NT2/D1 (cell line): ENCODE measurements around the gene IL33.

Experiments
- DNase-seq: peaks from one replicate; pipeline ENCODE4 v3.0.0-alpha.2; 2011; ENCODE audit warnings: low read depth, low spot score
- H3K27me3 ChIP-seq: 2 replicates; pipeline ENCODE4 v1.6.0; 2011; ENCODE audit warnings: mild to moderate bottlenecking; ENCODE audit not compliant: insufficient read length, insufficient read depth
- H3K36me3 ChIP-seq: 2 replicates; pipeline ENCODE4 v1.6.1; 2011; ENCODE audit warnings: mild to moderate bottlenecking, low read length, mixed read lengths; ENCODE audit not compliant: insufficient read depth, insufficient read length
- H3K4me1 ChIP-seq: 2 replicates; pipeline ENCODE4 v1.5.1; 2011; ENCODE audit not compliant: insufficient read depth, insufficient read length
- H3K4me3 ChIP-seq: 2 replicates; pipeline ENCODE4 v1.5.1; 2011; ENCODE audit warnings: low read depth; ENCODE audit not compliant: insufficient read length
- H3K9ac ChIP-seq: 2 replicates; pipeline ENCODE4 v1.6.0; 2011; ENCODE audit warnings: low read depth; ENCODE audit not compliant: insufficient read length
- H3K9me3 ChIP-seq: 2 replicates; pipeline ENCODE4 v1.5.1; 2011; ENCODE audit warnings: mild to moderate bottlenecking, low read length; ENCODE audit not compliant: insufficient read depth
- SUZ12 ChIP-seq: IDR thresholded peaks from 2 replicates; pipeline ENCODE4 v1.6.1; 2011; ENCODE audit not compliant: insufficient read length, insufficient read depth; ENCODE audit errors: extremely low read depth
- YY1 ChIP-seq: IDR thresholded peaks from 2 replicates; pipeline ENCODE4 v1.6.1; 2011; ENCODE audit not compliant: insufficient read length, insufficient read depth
- ZNF274 ChIP-seq: IDR thresholded peaks from 2 replicates; pipeline ENCODE4 v1.6.1; 2011; ENCODE audit warnings: mild to moderate bottlenecking, low read depth, low read length

IL33 gene

DNA sequence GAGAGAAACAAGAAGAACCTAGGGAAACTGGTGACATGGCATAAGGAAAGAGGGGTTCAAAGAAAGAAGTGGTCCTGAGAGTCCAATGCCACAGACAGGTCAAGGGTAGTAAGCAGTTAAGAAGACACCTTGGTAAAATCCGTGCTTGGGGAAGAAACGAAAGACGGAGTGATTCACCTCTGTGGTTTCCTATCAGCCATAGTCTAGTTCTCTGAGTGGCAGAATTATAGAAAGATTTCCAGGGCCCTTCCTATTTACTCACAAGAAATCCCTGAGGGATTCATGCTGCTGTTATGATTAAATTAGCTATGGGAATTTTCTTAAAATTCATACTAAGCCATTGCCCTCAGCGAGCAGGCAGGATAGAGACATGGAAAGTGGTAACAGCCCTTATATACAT lies 31.7 kb downstream of the IL33 start:
- no peak for DNase-seq
- Histone ChIP-seq H3K4me1 (no peaks in the 10 kb centered on the region), H3K27me3 (no peaks in the 10 kb centered on the region), H3K9ac (no peak overlapping the region), H3K9me3 (no peaks in the 10 kb centered on the region), H3K4me3 (no peak overlapping the region), H3K36me3 (no peaks in the 10 kb centered on the region)
- TF ChIP-seq ZNF274 (no peak), YY1 (no peak), SUZ12 (no peak)

DNA sequence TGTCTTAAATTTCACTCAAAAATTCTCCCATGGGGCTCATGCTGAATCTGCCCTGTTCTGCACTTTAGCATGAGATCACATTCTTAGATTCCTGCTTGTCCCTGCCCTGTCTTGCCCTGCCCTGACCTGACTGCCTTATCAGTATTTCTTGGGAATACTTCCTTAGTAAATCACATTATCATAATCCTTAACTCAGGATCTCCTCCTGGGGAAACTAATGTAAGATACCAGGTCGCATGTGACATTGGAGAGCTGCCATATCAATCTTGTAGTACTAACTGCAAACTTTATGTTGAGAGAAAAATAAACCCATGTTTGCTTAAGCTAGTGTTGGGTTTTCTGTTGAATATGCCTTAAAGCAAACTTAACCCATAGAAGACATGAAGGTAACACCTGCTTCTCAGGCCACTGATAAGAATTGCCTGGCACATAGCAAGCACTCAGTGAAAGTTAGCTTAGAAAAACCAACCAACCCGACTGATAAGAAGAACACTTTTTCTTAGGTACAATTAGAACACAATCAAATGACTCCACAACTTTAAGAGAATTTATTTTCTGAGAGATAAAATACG lies 53.3 kb downstream of the IL33 start:
- peaks cover 14% of the 10 kb centered on the region for H3K9me3 ChIP-seq
- H3K4me3 ChIP-seq = no peak overlapping the region
- DNase-seq = no peak
- H3K9ac ChIP-seq = no peak overlapping the region
- no peaks in the 10 kb centered on the region for H3K4me1 ChIP-seq
- no peak for TF ChIP-seq YY1
- TF ChIP-seq SUZ12 = no peak
- H3K27me3 ChIP-seq = no peaks in the 10 kb centered on the region
- H3K36me3 ChIP-seq = no peaks in the 10 kb centered on the region

DNA sequence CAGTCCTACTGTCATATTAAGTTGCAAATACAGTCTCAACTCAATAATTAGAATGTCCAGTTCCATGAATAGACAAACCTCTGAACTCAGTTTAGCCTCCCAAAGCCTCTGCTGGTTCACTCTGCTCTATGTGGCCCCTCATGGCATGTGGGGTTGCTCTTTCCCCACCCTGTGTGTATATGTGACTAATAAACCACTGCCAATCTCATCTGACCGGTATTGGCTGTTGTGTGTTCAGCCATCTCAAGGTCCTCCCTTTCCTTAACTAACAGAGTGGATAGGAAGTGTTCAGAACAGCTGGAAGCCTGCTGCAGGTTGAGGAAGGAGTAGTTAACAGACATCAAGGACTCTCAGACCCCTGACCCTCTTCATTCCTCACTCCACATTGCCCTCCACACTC lies 55.3 kb downstream of the IL33 start:
- no peaks in the 10 kb centered on the region for H3K9me3 ChIP-seq
- TF ChIP-seq SUZ12 = no peak
- TF ChIP-seq ZNF274 = no peak
- TF ChIP-seq YY1 = no peak
- H3K27me3 ChIP-seq = no peaks in the 10 kb centered on the region
- no peaks in the 10 kb centered on the region for H3K4me1 ChIP-seq
- H3K36me3 ChIP-seq = no peaks in the 10 kb centered on the region
- no peak overlapping the region for H3K9ac ChIP-seq
- H3K4me3 ChIP-seq = no peak overlapping the region
- DNase-seq = no peak

DNA sequence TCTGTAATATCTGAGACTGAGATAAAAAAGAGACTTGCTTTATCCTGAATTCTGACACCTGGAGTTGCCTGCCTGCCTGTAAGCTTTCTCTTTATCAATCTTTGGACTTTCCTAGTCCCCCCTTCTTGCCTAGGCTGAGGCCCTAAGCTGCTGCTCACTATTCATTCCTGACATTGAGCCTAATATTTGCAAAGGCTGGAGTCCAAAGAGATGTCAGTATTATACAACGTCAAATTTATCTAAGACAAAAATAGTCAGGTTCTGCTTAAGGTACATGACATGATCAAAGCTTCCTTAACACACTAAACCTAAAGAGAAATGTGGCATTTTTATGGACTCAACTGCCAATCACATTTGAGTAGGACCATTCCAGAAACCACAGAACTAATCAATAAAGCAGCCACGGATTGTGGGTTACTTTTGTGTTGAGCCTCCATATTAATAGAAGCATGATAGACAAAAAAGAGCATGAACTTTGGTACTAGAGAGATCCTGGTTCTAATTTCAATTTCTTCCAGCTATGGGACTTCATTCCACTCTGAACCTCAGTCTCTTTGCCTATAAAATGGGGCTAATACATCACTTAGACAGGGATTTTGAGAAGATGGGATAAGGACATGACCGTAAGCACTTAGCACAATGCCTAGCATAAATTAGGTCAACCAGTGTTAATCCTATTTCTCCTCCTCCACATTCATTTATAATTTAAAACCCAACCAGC lies 56.1 kb downstream of the IL33 start:
- TF ChIP-seq YY1 (no peak), ZNF274 (no peak), SUZ12 (no peak)
- no peaks in the 10 kb centered on the region for H3K36me3 ChIP-seq
- H3K9ac ChIP-seq = no peak overlapping the region
- H3K4me1 ChIP-seq = no peaks in the 10 kb centered on the region
- H3K27me3 ChIP-seq = no peaks in the 10 kb centered on the region
- no peak for DNase-seq
- H3K4me3 ChIP-seq = no peak overlapping the region
- no peaks in the 10 kb centered on the region for H3K9me3 ChIP-seq

DNA sequence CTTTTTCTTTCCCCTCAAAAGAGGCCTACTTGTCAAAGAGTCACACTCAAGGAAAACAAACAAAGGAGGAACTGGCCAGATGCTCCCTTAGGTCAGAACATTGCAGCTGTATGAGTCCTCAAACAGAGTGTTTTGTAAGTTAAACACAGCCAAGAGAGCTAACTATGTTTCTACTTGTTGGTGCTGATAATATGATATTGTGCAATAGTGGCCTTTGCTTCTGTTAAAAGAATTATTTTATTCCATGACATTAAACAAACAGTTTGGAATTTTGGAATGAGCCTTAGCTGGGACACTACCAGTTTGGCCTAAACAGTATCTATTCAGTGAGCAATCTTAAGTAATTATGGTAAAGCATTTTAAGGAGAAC lies 56.6 kb downstream of the IL33 start:
- no peaks in the 10 kb centered on the region for H3K9me3 ChIP-seq
- H3K36me3 ChIP-seq = no peaks in the 10 kb centered on the region
- no peak for DNase-seq
- H3K27me3 ChIP-seq = no peaks in the 10 kb centered on the region
- TF ChIP-seq ZNF274 (no peak), YY1 (no peak), SUZ12 (no peak)
- H3K9ac ChIP-seq = no peak overlapping the region
- H3K4me3 ChIP-seq = no peak overlapping the region
- H3K4me1 ChIP-seq = no peaks in the 10 kb centered on the region

DNA sequence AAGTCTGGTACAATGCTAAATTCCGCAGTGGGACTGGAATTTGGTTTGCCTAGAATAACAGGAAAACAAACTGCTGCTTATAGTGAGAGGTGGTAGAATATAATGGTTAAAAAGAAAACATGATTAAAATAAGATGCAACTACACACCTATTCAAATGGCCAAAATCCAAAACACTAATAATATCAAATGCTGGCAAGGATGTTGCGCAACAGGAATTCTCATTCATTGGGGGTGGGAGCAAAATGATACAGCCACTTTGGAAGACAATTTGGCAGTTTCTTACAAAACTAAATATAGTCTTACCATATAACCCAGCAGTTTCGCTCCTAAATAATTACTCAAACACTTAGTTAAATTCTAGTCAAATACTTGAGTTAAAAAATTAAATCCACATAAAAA lies 61.8 kb downstream of the IL33 start:
- Histone ChIP-seq H3K4me3 (no peak overlapping the region), H3K27me3 (no peaks in the 10 kb centered on the region), H3K9me3 (no peaks in the 10 kb centered on the region), H3K36me3 (no peaks in the 10 kb centered on the region), H3K9ac (no peak overlapping the region), H3K4me1 (no peaks in the 10 kb centered on the region)
- TF ChIP-seq YY1 (no peak), ZNF274 (no peak), SUZ12 (no peak)
- no peak for DNase-seq

DNA sequence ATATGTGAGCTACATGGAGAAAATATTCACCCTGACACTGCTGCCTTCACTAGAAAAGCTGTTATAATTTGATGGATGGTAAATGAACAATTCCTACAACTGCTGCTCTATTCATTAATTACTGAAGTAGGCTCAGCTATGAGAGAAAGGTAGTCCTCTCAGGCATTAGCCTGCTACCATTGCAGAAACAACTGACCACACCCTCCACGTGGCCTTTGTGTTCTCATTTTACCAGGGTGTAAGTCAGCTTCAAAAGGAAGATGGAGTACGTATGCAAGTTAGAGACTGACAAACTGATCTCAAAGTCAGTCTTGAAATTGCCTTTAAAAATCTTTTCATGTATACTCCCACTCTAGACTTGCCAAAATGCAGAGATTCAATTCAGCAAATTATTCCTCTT lies 86.3 kb downstream of the IL33 start:
- Histone ChIP-seq H3K27me3 (no peaks in the 10 kb centered on the region), H3K4me1 (no peaks in the 10 kb centered on the region), H3K36me3 (no peaks in the 10 kb centered on the region), H3K9ac (no peak overlapping the region), H3K4me3 (no peak overlapping the region), H3K9me3 (no peaks in the 10 kb centered on the region)
- TF ChIP-seq ZNF274 = no peak
- no peak for TF ChIP-seq SUZ12
- no peak for TF ChIP-seq YY1
- DNase-seq = no peak

DNA sequence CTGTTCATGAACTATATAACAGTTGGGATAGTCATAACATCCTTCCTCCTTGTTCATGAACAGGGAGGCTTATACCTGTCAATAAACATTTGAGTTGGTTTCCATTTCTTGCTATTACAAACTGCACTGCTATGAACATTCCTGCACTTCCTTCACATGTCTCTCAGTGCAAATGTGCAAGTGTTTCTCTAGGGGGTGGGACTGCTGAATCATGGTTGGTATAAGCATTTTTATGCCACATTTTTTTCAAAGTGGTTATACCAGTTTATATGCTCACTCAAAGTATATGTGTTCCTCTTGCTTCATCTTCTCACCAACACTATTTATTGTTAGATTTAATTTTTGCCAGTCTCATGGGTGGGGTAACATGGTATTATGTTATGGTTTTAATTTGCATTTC lies 86.8 kb downstream of the IL33 start:
- H3K27me3 ChIP-seq = no peaks in the 10 kb centered on the region
- TF ChIP-seq YY1 (no peak), ZNF274 (no peak), SUZ12 (no peak)
- no peak overlapping the region for H3K9ac ChIP-seq
- no peak overlapping the region for H3K4me3 ChIP-seq
- DNase-seq = no peak
- H3K36me3 ChIP-seq = no peaks in the 10 kb centered on the region
- no peaks in the 10 kb centered on the region for H3K4me1 ChIP-seq
- no peaks in the 10 kb centered on the region for H3K9me3 ChIP-seq
